ENCODE data around the gene GABPB1.

GABPB1 gene

DNA sequence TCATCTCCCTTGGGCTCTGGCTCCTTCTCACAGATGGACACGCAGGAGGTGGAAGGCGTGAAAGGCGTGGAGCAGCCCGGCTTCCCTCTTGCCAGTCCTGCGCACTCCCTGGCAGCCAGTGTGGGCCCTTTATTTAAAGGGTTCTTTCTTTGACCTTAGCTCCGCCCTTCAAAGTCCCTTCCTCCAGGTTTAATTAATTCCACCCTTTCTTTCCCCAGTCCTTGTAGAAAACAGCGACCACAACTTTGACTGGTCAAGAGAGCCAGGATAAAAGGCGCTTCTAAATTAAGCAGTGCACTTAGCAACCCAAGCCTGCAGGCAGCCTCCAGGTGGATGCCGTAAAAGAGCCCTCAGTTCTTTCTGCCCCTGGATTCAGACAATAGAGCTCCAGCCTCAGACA, 89.4 kb downstream of the GABPB1 start, which contains the start of gene HDC:
Gene HDC, minus strand, starts transcription at position 107 of the 400 bp plus-strand sequence. Its CDS starts 103 bp downstream, at position 4.
- peaks cover 53% of the 10 kb centered on the region for H3K4me1 ChIP-seq (ENCODE audit: insufficient read depth, low read length, poor library complexity, severe bottlenecking)
- peak within 1 kb of the TSS; percentile 8 for H3K9ac ChIP-seq (ENCODE audit: low read depth, low read length, poor library complexity, severe bottlenecking)
- 0 out of 2 replicates have a peak, but pooled peaks cover 8% of the 10 kb centered on the region for H3K9me3 ChIP-seq (ENCODE audit: insufficient read depth, low read depth, low read length)
- no peaks in the 10 kb centered on the region for H3K79me2 ChIP-seq (ENCODE audit: insufficient read depth, low read length)
- H4K20me1 ChIP-seq (ENCODE audit: insufficient read depth, low read length, poor library complexity, severe bottlenecking): no peaks in the 10 kb centered on the region
- no peak within 1 kb of the TSS for H3K4me3 ChIP-seq (ENCODE audit: low read length, poor library complexity, severe bottlenecking)
- peak within 1 kb of the TSS; percentile 53 for H2AFZ ChIP-seq (ENCODE audit: low read length)
- H3F3A ChIP-seq (ENCODE audit: low read depth): peaks cover 6% of the 10 kb centered on the region
- no peaks in the 10 kb centered on the region for H3K27me3 ChIP-seq (ENCODE audit: insufficient read depth, low read length, poor library complexity, severe bottlenecking)
- H3K9me2 ChIP-seq (replicated peaks; ENCODE audit: low read depth, low read length): no peaks in the 10 kb centered on the region
- H3K4me2 ChIP-seq (ENCODE audit: low read depth, low read length, poor library complexity, severe bottlenecking): peak within 1 kb of the TSS; percentile 7
- no peaks in the 10 kb centered on the region for H3K36me3 ChIP-seq (ENCODE audit: insufficient read depth, low read length)
- TF ChIP-seq, protein P1, sequence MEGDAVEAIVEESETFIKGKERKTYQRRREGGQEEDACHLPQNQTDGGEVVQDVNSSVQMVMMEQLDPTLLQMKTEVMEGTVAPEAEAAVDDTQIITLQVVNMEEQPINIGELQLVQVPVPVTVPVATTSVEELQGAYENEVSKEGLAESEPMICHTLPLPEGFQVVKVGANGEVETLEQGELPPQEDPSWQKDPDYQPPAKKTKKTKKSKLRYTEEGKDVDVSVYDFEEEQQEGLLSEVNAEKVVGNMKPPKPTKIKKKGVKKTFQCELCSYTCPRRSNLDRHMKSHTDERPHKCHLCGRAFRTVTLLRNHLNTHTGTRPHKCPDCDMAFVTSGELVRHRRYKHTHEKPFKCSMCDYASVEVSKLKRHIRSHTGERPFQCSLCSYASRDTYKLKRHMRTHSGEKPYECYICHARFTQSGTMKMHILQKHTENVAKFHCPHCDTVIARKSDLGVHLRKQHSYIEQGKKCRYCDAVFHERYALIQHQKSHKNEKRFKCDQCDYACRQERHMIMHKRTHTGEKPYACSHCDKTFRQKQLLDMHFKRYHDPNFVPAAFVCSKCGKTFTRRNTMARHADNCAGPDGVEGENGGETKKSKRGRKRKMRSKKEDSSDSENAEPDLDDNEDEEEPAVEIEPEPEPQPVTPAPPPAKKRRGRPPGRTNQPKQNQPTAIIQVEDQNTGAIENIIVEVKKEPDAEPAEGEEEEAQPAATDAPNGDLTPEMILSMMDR (conservative IDR thresholded peaks at IDR 0.05; ENCODE audit: low read length): no peak
- TF ChIP-seq EZH2phosphoT487 (IDR thresholded peaks at IDR 0.05; ENCODE audit: borderline replicate concordance): no peak

DNA sequence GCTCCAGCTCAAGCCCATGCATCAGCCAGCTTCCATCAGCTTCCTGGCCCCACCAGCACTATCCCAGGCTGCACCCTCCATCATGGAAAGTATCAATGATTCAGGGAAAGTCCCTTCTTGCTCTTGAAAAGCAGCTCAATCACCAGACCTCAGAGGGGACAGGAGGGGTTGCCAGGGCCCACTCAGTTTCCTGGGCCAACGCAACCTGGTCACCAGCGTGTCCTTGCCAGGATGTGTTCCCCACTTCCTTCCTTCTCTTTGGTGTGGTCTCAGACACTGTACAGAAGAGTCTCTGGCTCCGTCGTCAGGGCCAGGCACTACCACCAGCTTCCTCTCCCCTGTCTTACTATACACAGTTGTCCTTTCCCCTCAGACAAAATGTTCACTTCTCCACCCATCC, 92.5 kb downstream of the GABPB1 start:
- Histone ChIP-seq H4K20me1 (ENCODE audit: insufficient read depth, low read length, poor library complexity, severe bottlenecking) (no peaks in the 10 kb centered on the region), H3K36me3 (ENCODE audit: insufficient read depth, low read length) (no peaks in the 10 kb centered on the region), H3K27me3 (ENCODE audit: insufficient read depth, low read length, poor library complexity, severe bottlenecking) (no peaks in the 10 kb centered on the region), H3K4me3 (ENCODE audit: low read length, poor library complexity, severe bottlenecking) (peak overlapping the region; percentile 52), H3K9me3 (ENCODE audit: insufficient read depth, low read depth, low read length) (0 out of 2 replicates have a peak, but pooled peaks cover 3% of the 10 kb centered on the region), H3K4me2 (ENCODE audit: low read depth, low read length, poor library complexity, severe bottlenecking) (peak overlapping the region; percentile 75), H3K9me2 (replicated peaks; ENCODE audit: low read depth, low read length) (no peaks in the 10 kb centered on the region), H3K79me2 (ENCODE audit: insufficient read depth, low read length) (no peaks in the 10 kb centered on the region), H3K4me1 (ENCODE audit: insufficient read depth, low read length, poor library complexity, severe bottlenecking) (peaks cover 82% of the 10 kb centered on the region), H3F3A (ENCODE audit: low read depth) (peaks cover 18% of the 10 kb centered on the region), H2AFZ (ENCODE audit: low read length) (no peak overlapping the region), H3K9ac (ENCODE audit: low read depth, low read length, poor library complexity, severe bottlenecking) (peak overlapping the region; percentile 64)
- TF ChIP-seq, protein P1 (conservative IDR thresholded peaks at IDR 0.05; ENCODE audit: low read length): no peak
- TF ChIP-seq EZH2phosphoT487 (IDR thresholded peaks at IDR 0.05; ENCODE audit: borderline replicate concordance): no peak; the same call in 1 of the 2 replicates

DNA sequence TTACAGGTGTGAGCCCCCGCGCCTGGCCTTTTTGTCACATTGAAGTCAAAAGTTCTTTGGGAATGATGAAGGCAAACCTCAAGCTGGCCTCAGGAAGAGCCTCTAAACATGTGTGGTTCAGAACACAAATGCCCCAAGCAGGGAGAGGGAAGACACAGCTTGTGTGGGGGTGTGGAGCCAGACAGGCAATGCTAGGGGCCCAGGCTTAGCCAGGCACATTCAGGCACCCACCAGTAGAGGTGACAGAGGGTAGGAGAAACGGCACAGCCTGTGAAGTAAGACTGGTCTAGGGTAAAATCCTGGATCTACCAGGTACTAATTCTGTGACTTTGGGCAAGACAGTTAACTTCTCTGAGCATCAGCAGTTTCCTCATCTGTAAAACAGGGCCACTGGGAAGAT, 93.0 kb downstream of the GABPB1 start:
- H2AFZ ChIP-seq (ENCODE audit: low read length): no peak overlapping the region
- peaks cover 88% of the 10 kb centered on the region for H3K4me1 ChIP-seq (ENCODE audit: insufficient read depth, low read length, poor library complexity, severe bottlenecking)
- H3F3A ChIP-seq (ENCODE audit: low read depth): peaks cover 18% of the 10 kb centered on the region

More for the DNA sequence above, 93.0 kb downstream of the GABPB1 start:
- Histone ChIP-seq H3K9ac (ENCODE audit: low read depth, low read length, poor library complexity, severe bottlenecking) (peak overlapping the region; percentile 64), H3K79me2 (ENCODE audit: insufficient read depth, low read length) (no peaks in the 10 kb centered on the region), H3K4me3 (ENCODE audit: low read length, poor library complexity, severe bottlenecking) (peak overlapping the region; percentile 50), H3K9me3 (ENCODE audit: insufficient read depth, low read depth, low read length) (no peaks in the 10 kb centered on the region), H3K4me2 (ENCODE audit: low read depth, low read length, poor library complexity, severe bottlenecking) (peak overlapping the region; percentile 75), H3K36me3 (ENCODE audit: insufficient read depth, low read length) (no peaks in the 10 kb centered on the region), H4K20me1 (ENCODE audit: insufficient read depth, low read length, poor library complexity, severe bottlenecking) (no peaks in the 10 kb centered on the region), H3K27me3 (ENCODE audit: insufficient read depth, low read length, poor library complexity, severe bottlenecking) (no peaks in the 10 kb centered on the region), H3K9me2 (replicated peaks; ENCODE audit: low read depth, low read length) (no peaks in the 10 kb centered on the region)
- TF ChIP-seq EZH2phosphoT487 (IDR thresholded peaks at IDR 0.05; ENCODE audit: borderline replicate concordance): no peak
- TF ChIP-seq, protein P1 (conservative IDR thresholded peaks at IDR 0.05; ENCODE audit: low read length): peak; percentile 52

All from Loucy (cell line).